Neuronal stem cell (in vitro differentiated cells): ENCODE data around the gene SPATA9.

ENCODE experiments used
- DNase-seq: peaks from one replicate; pipeline ENCODE4 v3.0.0-alpha.2; 2013; ENCODE audit warnings: low spot score
- H2AFZ ChIP-seq: one replicate; pipeline ENCODE4 v1.6.1; 2013; ENCODE audit warnings: mild to moderate bottlenecking, low read length, inconsistent platforms
- H2AK5ac ChIP-seq: 2 replicates; pipeline ENCODE4 v1.6.1; 2013; ENCODE audit warnings: low read depth, mild to moderate bottlenecking, inconsistent platforms, low read length, moderate library complexity, mixed read lengths
- H2BK120ac ChIP-seq: 2 replicates; pipeline ENCODE4 v1.6.1; 2013; ENCODE audit warnings: low read depth, mild to moderate bottlenecking, inconsistent platforms, low read length, moderate library complexity, mixed read lengths
- H2BK12ac ChIP-seq: one replicate; pipeline ENCODE4 v1.6.1; 2013; ENCODE audit warnings: low read length, inconsistent platforms
- H2BK15ac ChIP-seq: 2 replicates; pipeline ENCODE4 v1.6.1; 2013; ENCODE audit warnings: mild to moderate bottlenecking, low read length, inconsistent platforms, mixed read lengths
- H2BK5ac ChIP-seq: one replicate; pipeline ENCODE4 v1.6.1; 2013; ENCODE audit warnings: inconsistent platforms, mild to moderate bottlenecking, low read length, moderate library complexity
- H3K14ac ChIP-seq: one replicate; pipeline ENCODE4 v1.6.1; 2013; ENCODE audit warnings: low read length, inconsistent platforms
- H3K18ac ChIP-seq: 2 replicates; pipeline ENCODE4 v1.6.1; 2013; ENCODE audit warnings: low read length, inconsistent platforms
- H3K23ac ChIP-seq: 2 replicates; pipeline ENCODE4 v1.6.1; 2013; ENCODE audit warnings: low read depth, mild to moderate bottlenecking, mixed read lengths, low read length, inconsistent platforms; ENCODE audit not compliant: poor library complexity
- H3K27ac ChIP-seq: replicated peaks from 3 replicates; pipeline ENCODE4 v1.5.1; 2013; ENCODE audit warnings: low read length, inconsistent platforms
- H3K27me3 ChIP-seq, 3 experiments: 2 replicates each; pipeline ENCODE4 v1.6.1; 2013; ENCODE audit warnings: low read length in 3 of 3, mild to moderate bottlenecking in 2 of 3, inconsistent platforms in 1 of 3, low read depth in 1 of 3, mixed read lengths in 1 of 3, moderate library complexity in 1 of 3; ENCODE audit not compliant: control insufficient read depth in 3 of 3, insufficient read depth in 3 of 3
- H3K36me3 ChIP-seq, 2 donors: replicated peaks in 1 of 2; 2 replicates each; pipeline ENCODE4 v1.6.1; 2013; ENCODE audit warnings: low read length in 2 of 2; ENCODE audit not compliant: control insufficient read depth in 2 of 2, insufficient read depth in 2 of 2
- H3K4ac ChIP-seq: 2 replicates; pipeline ENCODE4 v1.6.1; 2013; ENCODE audit warnings: inconsistent platforms, mild to moderate bottlenecking, low read length, moderate library complexity
- H3K4me1 ChIP-seq, 2 donors: 1 replicate in 1 of 2; 2 replicates in 1 of 2; pipeline ENCODE4 v1.6.1; 2013; ENCODE audit warnings: low read length in 2 of 2, low read depth in 1 of 2; ENCODE audit not compliant: control insufficient read depth in 2 of 2, insufficient read depth in 1 of 2
- H3K4me2 ChIP-seq: one replicate; pipeline ENCODE4 v1.6.1; 2013; ENCODE audit warnings: mild to moderate bottlenecking, low read length, inconsistent platforms; ENCODE audit not compliant: insufficient read depth, poor library complexity, severe bottlenecking
- H3K4me3 ChIP-seq, 2 donors: 2 replicates each; pipeline ENCODE4 v1.5.1; 2013; ENCODE audit warnings: low read length in 2 of 2, mild to moderate bottlenecking in 2 of 2, inconsistent platforms in 1 of 2, moderate library complexity in 1 of 2
- H3K79me1 ChIP-seq: one replicate; pipeline ENCODE4 v1.6.1; 2013; ENCODE audit warnings: low read depth, mild to moderate bottlenecking, inconsistent platforms, low read length, moderate library complexity
- H3K9ac ChIP-seq: one replicate; pipeline ENCODE4 v1.6.1; 2013; ENCODE audit warnings: mild to moderate bottlenecking, low read depth, low read length, inconsistent platforms; ENCODE audit not compliant: poor library complexity
- H3K9me3 ChIP-seq, 2 donors: replicated peaks in 1 of 2; 2 replicates each; pipeline versions ENCODE3 to v1.6.1; 2013; ENCODE audit warnings: low read length in 2 of 2, mild to moderate bottlenecking in 2 of 2, inconsistent platforms in 1 of 2, low read depth in 1 of 2, mixed read lengths in 1 of 2, moderate library complexity in 1 of 2; ENCODE audit not compliant: control insufficient read depth in 2 of 2, insufficient read depth in 1 of 2
- H4K8ac ChIP-seq: one replicate; pipeline ENCODE4 v1.6.1; 2013; ENCODE audit warnings: low read depth, mild to moderate bottlenecking, inconsistent platforms, low read length, moderate library complexity
- H4K91ac ChIP-seq: one replicate; pipeline ENCODE4 v1.6.1; 2013; ENCODE audit warnings: low read length, low read depth, mild to moderate bottlenecking, inconsistent platforms; ENCODE audit not compliant: poor library complexity
- WGBS, 2 donors: extraction: QIAGEN DNeasy Blood & Tissue Kit; methylation state at CpG; one replicate each; pipeline ENCODE4 v1.1.7; 2013; ENCODE audit warnings: missing lambda C conversion rate in 2 of 2, mixed read lengths in 1 of 2; ENCODE audit not compliant: insufficient read length in 2 of 2, insufficient replicate concordance in 1 of 2; ENCODE audit errors: extremely low coverage in 2 of 2; 5-methylcytosine and 5-hydroxymethylcytosine counted together

SPATA9 gene

GRCh38 chr5:95720094-95720786, 37.4 kb upstream of the SPATA9 start:
- Histone ChIP-seq H3K9ac (no peak overlapping the region), H3K18ac (no peak overlapping the region), H2AK5ac (no peak overlapping the region), H4K91ac (no peak overlapping the region), H3K23ac (no peak overlapping the region), H2AFZ (no peak overlapping the region), H3K4me2 (no peak overlapping the region), H3K9me3 (no peaks in the 10 kb centered on the region), H3K79me1 (no peaks in the 10 kb centered on the region), H3K4me1 (no peaks in the 10 kb centered on the region), H3K14ac (no peak overlapping the region), H2BK12ac (no peak overlapping the region), H2BK15ac (no peak overlapping the region), H2BK5ac (no peak overlapping the region), H3K4me3 (no peak overlapping the region), H3K27me3 (no peaks in the 10 kb centered on the region), H2BK120ac (no peak overlapping the region), H3K36me3 (no peaks in the 10 kb centered on the region), H4K8ac (no peak overlapping the region), H3K4ac (no peak overlapping the region), H3K27ac (no peak overlapping the region)
- DNase-seq, result no peak
- no CpG with 5 or more reads among the region's 3 CpGs for WGBS, 2 donors

GRCh38 chr5:95718738-95719137, 35.9 kb upstream of the SPATA9 start:
- no peak overlapping the region for H3K9ac ChIP-seq
- H3K4me3 ChIP-seq, result no peak overlapping the region
- H3K18ac ChIP-seq, result no peak overlapping the region
- H3K27me3 ChIP-seq, result no peaks in the 10 kb centered on the region
- no peak overlapping the region for H2BK15ac ChIP-seq
- DNase-seq, result no peak
- H4K8ac ChIP-seq, result no peak overlapping the region
- H3K14ac ChIP-seq, result no peak overlapping the region
- H2BK5ac ChIP-seq, result no peak overlapping the region
- no peaks in the 10 kb centered on the region for H3K9me3 ChIP-seq
- H3K23ac ChIP-seq, result no peak overlapping the region
- WGBS, 2 donors, result no CpG with 5 or more reads among the region's 2 CpGs
- H3K36me3 ChIP-seq, result no peaks in the 10 kb centered on the region
- no peak overlapping the region for H3K4me2 ChIP-seq
- no peak overlapping the region for H4K91ac ChIP-seq
- H3K4me1 ChIP-seq, result no peaks in the 10 kb centered on the region
- no peak overlapping the region for H3K4ac ChIP-seq
- no peak overlapping the region for H2AFZ ChIP-seq
- no peak overlapping the region for H2BK12ac ChIP-seq
- H3K79me1 ChIP-seq, result no peaks in the 10 kb centered on the region
- no peak overlapping the region for H2AK5ac ChIP-seq
- H3K27ac ChIP-seq, result no peak overlapping the region
- no peak overlapping the region for H2BK120ac ChIP-seq

- Histone ChIP-seq H2AK5ac (no peak overlapping the region), H3K9ac (no peak overlapping the region), H3K36me3 (no peaks in the 10 kb centered on the region), H3K18ac (no peak overlapping the region), H3K27me3 (no peaks in the 10 kb centered on the region), H4K91ac (no peak overlapping the region), H3K79me1 (no peaks in the 10 kb centered on the region), H3K4me3 (no peak overlapping the region), H3K4ac (no peak overlapping the region), H2AFZ (peak overlapping the region; percentile 15), H2BK15ac (no peak overlapping the region), H2BK5ac (no peak overlapping the region), H3K9me3 (no peaks in the 10 kb centered on the region), H3K4me2 (no peak overlapping the region), H3K27ac (no peak overlapping the region), H3K14ac (no peak overlapping the region), H3K23ac (no peak overlapping the region), H3K4me1 (no peaks in the 10 kb centered on the region), H2BK12ac (no peak overlapping the region), H2BK120ac (no peak overlapping the region), H4K8ac (no peak overlapping the region)
- WGBS, 2 donors, result no CpG with 5 or more reads among the region's 2 CpGs
- DNase-seq, result no peak
These were observed 35.4 kb upstream of the SPATA9 start for GRCh38 chr5:95718203-95718602.

- Histone ChIP-seq H3K9me3 (no peaks in the 10 kb centered on the region), H3K4me3 (no peak overlapping the region), H4K91ac (no peak overlapping the region), H3K4ac (no peak overlapping the region), H2BK15ac (no peak overlapping the region), H2AFZ (no peak overlapping the region), H2BK12ac (no peak overlapping the region), H2BK120ac (no peak overlapping the region), H3K9ac (no peak overlapping the region), H3K27me3 (no peaks in the 10 kb centered on the region), H3K4me1 (peaks cover 0 to under 1% of the 10 kb centered on the region in 2 donors), H3K27ac (no peak overlapping the region), H2BK5ac (no peak overlapping the region), H3K79me1 (no peaks in the 10 kb centered on the region), H3K4me2 (no peak overlapping the region), H3K14ac (no peak overlapping the region), H3K18ac (no peak overlapping the region), H3K23ac (no peak overlapping the region), H2AK5ac (no peak overlapping the region), H4K8ac (no peak overlapping the region), H3K36me3 (no peaks in the 10 kb centered on the region)
- no CpG with 5 or more reads among the region's 2 CpGs for WGBS, 2 donors
- DNase-seq, result no peak
These were observed 34.6 kb upstream of the SPATA9 start for GRCh38 chr5:95717439-95717838.
